PC-3 (cell line): Measurements from ENCODE around the gene SHISA6. TPM values are rescaled to one million over a fixed set of nuclear protein-coding genes. Genes with fewer than 3 reads are reported as not detected.

Experiments used
- ATAC-seq: fragments of 200-7000 bp; cut with Tn5 transposase; 2 replicates; pipeline ENCODE4 v1.9.1; 2020; ENCODE audit warnings: mild to moderate bottlenecking, moderate library complexity
- BruUV-seq: library from RNA; stranded (reverse); fragments of 400-500 nt; replicated peaks from 2 replicates; lab custom pipeline; 2021; lab: Mats Ljungman, UMichigan
- CTCF ChIA-PET: fragments of 300-600 bp; sonication (Branson Sonifier 250); formaldehyde crosslinking; loops from one replicate; lab custom pipeline; 2022; ENCODE audit warnings: antibody characterized with exemption; lab: Charles Lee
- POLR2A ChIA-PET: fragments of 300-600 bp; sonication (Branson Sonifier 250); formaldehyde crosslinking; loops from one replicate; lab custom pipeline; 2022; ENCODE audit warnings: antibody characterized with exemption; ENCODE audit not compliant: unreplicated experiment; lab: Charles Lee
- DNase-seq: peaks from one replicate; pipeline ENCODE4 v3.0.0-alpha.2; 2015
- H2AFZ ChIP-seq: fragments of 300-600 bp; sonication (generic); 2 replicates; pipeline ENCODE4 v1.6.0; 2016; ENCODE audit warnings: antibody characterized with exemption, low read length
- H3F3A ChIP-seq: fragments of 300-600 bp; sonication (generic); one replicate; pipeline ENCODE4 v1.6.0; 2017; ENCODE audit warnings: antibody characterized with exemption, low read length, control low read depth, mild to moderate bottlenecking; ENCODE audit not compliant: unreplicated experiment
- H3K27ac ChIP-seq: fragments of 300-600 bp; sonication (generic); 2 replicates; pipeline ENCODE4 v1.5.1; 2016; ENCODE audit warnings: mild to moderate bottlenecking, low read length
- H3K27me3 ChIP-seq: fragments of 300-600 bp; sonication (generic); 2 replicates; pipeline ENCODE4 v1.6.1; 2016; ENCODE audit warnings: low read length, mixed read lengths
- H3K36me3 ChIP-seq: fragments of 300-600 bp; sonication (generic); 2 replicates; pipeline ENCODE4 v1.6.1; 2016; ENCODE audit warnings: low read depth, mixed run types, low read length, mixed read lengths
- H3K4me1 ChIP-seq: fragments of 300-600 bp; sonication (generic); 2 replicates; pipeline ENCODE4 v1.5.1; 2016; ENCODE audit warnings: low read length; ENCODE audit not compliant: insufficient read depth
- H3K4me2 ChIP-seq: fragments of 300-600 bp; sonication (generic); 2 replicates; pipeline ENCODE4 v1.6.0; 2016; ENCODE audit warnings: low read length
- H3K4me3 ChIP-seq: fragments of 300-600 bp; sonication (generic); 2 replicates; pipeline ENCODE4 v1.5.1; 2016; ENCODE audit warnings: mild to moderate bottlenecking, low read length, mixed read lengths
- H3K79me2 ChIP-seq: fragments of 300-600 bp; sonication (generic); 2 replicates; pipeline ENCODE4 v1.6.1; 2017; ENCODE audit warnings: low read length, mixed read lengths
- H3K9ac ChIP-seq: fragments of 300-600 bp; sonication (generic); 2 replicates; pipeline ENCODE4 v1.6.0; 2016; ENCODE audit warnings: mild to moderate bottlenecking, low read length
- H3K9me2 ChIP-seq: fragments of 300-600 bp; sonication (generic); replicated peaks from 2 replicates; pipeline ENCODE4 v1.6.1; 2016; ENCODE audit warnings: mixed run types, low read length, mixed read lengths
- H3K9me3 ChIP-seq: fragments of 300-600 bp; sonication (generic); 2 replicates; pipeline ENCODE4 v1.6.1; 2016; ENCODE audit warnings: low read length, mixed read lengths
- H4K20me1 ChIP-seq: fragments of 300-600 bp; sonication (generic); 2 replicates; pipeline ENCODE4 v1.6.1; 2016; ENCODE audit warnings: low read length, mixed read lengths
- EZH2 ChIP-seq: fragments of 300-600 bp; sonication (generic); IDR thresholded peaks from one replicate; pipeline ENCODE4 v1.6.1; 2017; ENCODE audit warnings: antibody characterized with exemption, mild to moderate bottlenecking, low read length; ENCODE audit not compliant: unreplicated experiment
- EZH2phosphoT487 ChIP-seq: fragments of 300-600 bp; sonication (generic); IDR thresholded peaks from 2 replicates; pipeline ENCODE4 v1.6.1; 2018; ENCODE audit warnings: mild to moderate bottlenecking, antibody characterized with exemption, low read length, borderline replicate concordance
- intact Hi-C: fragments of 100-400 bp; cut with micrococcal nuclease; formaldehyde crosslinking; loops from 2 replicates; pipeline ENCODE4 v1.9.0; 2023
- total RNA-seq: library from RNA; depleted of rRNA; stranded (reverse); fragments of >200 nt; gene quantifications from 2 replicates; pipeline ENCODE4 v1.2.3, GENCODE V29; 2014
- TF ChIP-seq, protein P1 (sequence below): fragments of 300-600 bp; sonication (generic); conservative IDR thresholded peaks from 2 replicates; pipeline ENCODE4 v1.5.1; 2017; ENCODE audit warnings: antibody characterized with exemption, low read depth, mild to moderate bottlenecking, low read length

The SHISA6 gene
- total RNA-seq, 1 experiment from 2014 or later = not detected

DNA sequence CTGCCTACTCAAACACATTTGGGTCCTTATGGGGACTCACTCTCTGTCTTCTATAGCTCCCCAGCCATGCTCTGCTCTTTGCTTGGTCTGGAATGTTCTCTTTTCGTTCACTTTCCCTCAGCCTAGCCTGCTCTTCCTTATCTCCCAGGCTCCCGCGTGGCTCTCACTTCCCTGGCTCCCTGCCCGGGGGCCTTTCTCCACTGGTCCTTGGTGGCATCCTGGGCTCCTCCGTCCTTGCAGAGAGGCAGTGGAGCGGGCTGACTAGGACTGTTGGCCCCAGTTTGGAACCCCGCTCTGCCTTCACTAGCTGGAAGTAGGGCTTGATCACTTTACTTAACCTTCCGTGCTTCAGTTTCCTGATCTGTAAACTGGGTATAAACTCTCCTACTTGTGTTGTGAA is 31.2 kb downstream of the SHISA6 start:
- intact Hi-C loops = no loop called here
- ATAC-seq (no peak), DNase-seq (no peak)
- no peaks in the 10 kb centered on the region for H3K4me1 ChIP-seq
- ChIA-PET CTCF (no interaction called here), POLR2A (no interaction called here)
- no peak overlapping the region for H3K4me3 ChIP-seq
- H3K79me2 ChIP-seq = no peaks in the 10 kb centered on the region
- no peak for TF ChIP-seq EZH2
- TF ChIP-seq EZH2phosphoT487 = no peak
- TF ChIP-seq, protein P1, sequence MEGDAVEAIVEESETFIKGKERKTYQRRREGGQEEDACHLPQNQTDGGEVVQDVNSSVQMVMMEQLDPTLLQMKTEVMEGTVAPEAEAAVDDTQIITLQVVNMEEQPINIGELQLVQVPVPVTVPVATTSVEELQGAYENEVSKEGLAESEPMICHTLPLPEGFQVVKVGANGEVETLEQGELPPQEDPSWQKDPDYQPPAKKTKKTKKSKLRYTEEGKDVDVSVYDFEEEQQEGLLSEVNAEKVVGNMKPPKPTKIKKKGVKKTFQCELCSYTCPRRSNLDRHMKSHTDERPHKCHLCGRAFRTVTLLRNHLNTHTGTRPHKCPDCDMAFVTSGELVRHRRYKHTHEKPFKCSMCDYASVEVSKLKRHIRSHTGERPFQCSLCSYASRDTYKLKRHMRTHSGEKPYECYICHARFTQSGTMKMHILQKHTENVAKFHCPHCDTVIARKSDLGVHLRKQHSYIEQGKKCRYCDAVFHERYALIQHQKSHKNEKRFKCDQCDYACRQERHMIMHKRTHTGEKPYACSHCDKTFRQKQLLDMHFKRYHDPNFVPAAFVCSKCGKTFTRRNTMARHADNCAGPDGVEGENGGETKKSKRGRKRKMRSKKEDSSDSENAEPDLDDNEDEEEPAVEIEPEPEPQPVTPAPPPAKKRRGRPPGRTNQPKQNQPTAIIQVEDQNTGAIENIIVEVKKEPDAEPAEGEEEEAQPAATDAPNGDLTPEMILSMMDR = no peak
- H3K4me2 ChIP-seq = no peak overlapping the region
- H3K27me3 ChIP-seq = no peaks in the 10 kb centered on the region
- no peaks in the 10 kb centered on the region for H3K9me2 ChIP-seq
- H3K27ac ChIP-seq = no peak overlapping the region
- BruUV-seq = no TSS peak
- no peak overlapping the region for H2AFZ ChIP-seq
- no peaks in the 10 kb centered on the region for H3F3A ChIP-seq
- no peaks in the 10 kb centered on the region for H3K36me3 ChIP-seq
- H3K9me3 ChIP-seq = no peaks in the 10 kb centered on the region
- no peaks in the 10 kb centered on the region for H4K20me1 ChIP-seq
- no peak overlapping the region for H3K9ac ChIP-seq

- BruUV-seq = no TSS peak
- H4K20me1 ChIP-seq = no peaks in the 10 kb centered on the region
- TF ChIP-seq, protein P1 = no peak
- TF ChIP-seq EZH2 (no peak), EZH2phosphoT487 (no peak)
- H2AFZ ChIP-seq = no peak overlapping the region
- H3K27me3 ChIP-seq = no peaks in the 10 kb centered on the region
- ChIA-PET POLR2A (no interaction called here), CTCF (no interaction called here)
- H3K4me1 ChIP-seq = no peaks in the 10 kb centered on the region
- ATAC-seq (no peak), DNase-seq (no peak)
- no peak overlapping the region for H3K4me3 ChIP-seq
- no peaks in the 10 kb centered on the region for H3K9me2 ChIP-seq
- intact Hi-C loops = no loop called here
- H3K9ac ChIP-seq = no peak overlapping the region
- no peaks in the 10 kb centered on the region for H3K36me3 ChIP-seq
- H3F3A ChIP-seq = no peaks in the 10 kb centered on the region
- H3K9me3 ChIP-seq = no peaks in the 10 kb centered on the region
- no peaks in the 10 kb centered on the region for H3K79me2 ChIP-seq
- no peak overlapping the region for H3K4me2 ChIP-seq
- H3K27ac ChIP-seq = no peak overlapping the region
Measured at GRCh38 chr17:11273596-11273995, 32.6 kb downstream of the SHISA6 start.

DNA sequence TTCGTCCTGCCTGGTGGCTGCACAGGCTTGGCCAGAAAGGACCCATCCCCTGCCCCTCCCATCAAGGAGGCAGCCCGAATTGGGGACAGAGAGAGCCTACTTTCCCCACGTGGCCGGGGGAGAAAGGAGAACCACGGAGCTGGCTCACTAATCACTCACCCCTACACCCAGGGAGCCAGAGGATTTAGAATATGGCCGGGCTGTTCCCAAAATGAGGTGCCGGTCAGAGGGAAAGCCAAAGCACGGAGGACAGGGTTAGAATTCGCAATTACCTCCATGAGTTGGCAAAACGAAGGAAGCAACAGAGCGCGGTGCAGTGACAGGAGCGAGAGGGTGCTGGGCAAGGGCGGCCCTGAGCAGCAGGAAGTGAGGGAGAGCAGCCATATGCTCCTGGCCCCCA is 33.1 kb downstream of the SHISA6 start:
- H3F3A ChIP-seq = no peaks in the 10 kb centered on the region
- no peak overlapping the region for H2AFZ ChIP-seq
- no peak overlapping the region for H3K9ac ChIP-seq
- H3K4me3 ChIP-seq = no peak overlapping the region
- intact Hi-C loops = no loop called here
- no peak overlapping the region for H3K27ac ChIP-seq
- no peaks in the 10 kb centered on the region for H3K9me3 ChIP-seq
- H3K79me2 ChIP-seq = no peaks in the 10 kb centered on the region
- no peaks in the 10 kb centered on the region for H4K20me1 ChIP-seq
- H3K9me2 ChIP-seq = no peaks in the 10 kb centered on the region
- ChIA-PET POLR2A (no interaction called here), CTCF (no interaction called here)
- ATAC-seq = no peak
- H3K4me2 ChIP-seq = no peak overlapping the region
- DNase-seq = no peak
- TF ChIP-seq EZH2phosphoT487 = no peak
- no peak for TF ChIP-seq EZH2
- TF ChIP-seq, protein P1 = no peak
- H3K4me1 ChIP-seq = no peaks in the 10 kb centered on the region
- no peaks in the 10 kb centered on the region for H3K36me3 ChIP-seq
- no peaks in the 10 kb centered on the region for H3K27me3 ChIP-seq
- no TSS peak for BruUV-seq
